ENCODE results near the gene OVCH2. TPM values are rescaled to one million over a fixed set of nuclear protein-coding genes. Genes with fewer than 3 reads are reported as not detected.

Gene OVCH2
- total RNA-seq, 2 donors from 2014 or later, result not detected

DNA sequence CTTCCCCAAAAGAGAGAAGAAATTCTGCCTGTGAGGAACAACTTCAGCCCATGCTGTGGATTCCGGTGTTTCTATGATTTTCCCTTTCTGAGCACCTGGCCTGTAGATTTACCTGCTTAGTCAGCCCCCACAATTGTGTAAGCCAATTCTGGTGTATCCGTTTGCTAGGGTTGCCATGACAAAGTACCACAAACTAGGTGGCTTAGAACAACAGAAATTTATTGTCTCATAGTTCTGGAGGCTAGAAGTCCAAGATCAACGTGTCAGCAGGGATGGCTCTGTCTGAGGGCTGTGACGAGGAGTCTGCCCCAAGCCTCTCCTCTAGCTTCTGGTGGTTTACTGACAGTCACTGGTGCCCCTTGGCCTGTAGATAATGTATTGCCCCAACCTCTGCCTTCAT is 17.0 kb downstream of the OVCH2 start:
- H3K4me3 ChIP-seq, result no peak overlapping the region
- H3K9me3 ChIP-seq, result no peaks in the 10 kb centered on the region
- WGBS, 2 donors, result 67 to 68% methylated on average over 4 of the region's 4 CpGs
- TF ChIP-seq, protein P1, sequence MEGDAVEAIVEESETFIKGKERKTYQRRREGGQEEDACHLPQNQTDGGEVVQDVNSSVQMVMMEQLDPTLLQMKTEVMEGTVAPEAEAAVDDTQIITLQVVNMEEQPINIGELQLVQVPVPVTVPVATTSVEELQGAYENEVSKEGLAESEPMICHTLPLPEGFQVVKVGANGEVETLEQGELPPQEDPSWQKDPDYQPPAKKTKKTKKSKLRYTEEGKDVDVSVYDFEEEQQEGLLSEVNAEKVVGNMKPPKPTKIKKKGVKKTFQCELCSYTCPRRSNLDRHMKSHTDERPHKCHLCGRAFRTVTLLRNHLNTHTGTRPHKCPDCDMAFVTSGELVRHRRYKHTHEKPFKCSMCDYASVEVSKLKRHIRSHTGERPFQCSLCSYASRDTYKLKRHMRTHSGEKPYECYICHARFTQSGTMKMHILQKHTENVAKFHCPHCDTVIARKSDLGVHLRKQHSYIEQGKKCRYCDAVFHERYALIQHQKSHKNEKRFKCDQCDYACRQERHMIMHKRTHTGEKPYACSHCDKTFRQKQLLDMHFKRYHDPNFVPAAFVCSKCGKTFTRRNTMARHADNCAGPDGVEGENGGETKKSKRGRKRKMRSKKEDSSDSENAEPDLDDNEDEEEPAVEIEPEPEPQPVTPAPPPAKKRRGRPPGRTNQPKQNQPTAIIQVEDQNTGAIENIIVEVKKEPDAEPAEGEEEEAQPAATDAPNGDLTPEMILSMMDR (IDR thresholded peaks at IDR 0.05), result no peak
- TF ChIP-seq POLR2A (IDR thresholded peaks at IDR 0.05), result no peak
- no peaks in the 10 kb centered on the region for H3K4me1 ChIP-seq
- ATAC-seq (no peak), DNase-seq (no peak)
- intact Hi-C loops (cut with DNase I), result no loop called here
- H3K36me3 ChIP-seq (replicated peaks in 1 of 2; ENCODE audit: insufficient read depth in 1 of 2, low read depth in 2 of 2), result no peaks in the 10 kb centered on the region
- H3K27ac ChIP-seq, result no peak overlapping the region
- no peaks in the 10 kb centered on the region for H3K27me3 ChIP-seq

DNA sequence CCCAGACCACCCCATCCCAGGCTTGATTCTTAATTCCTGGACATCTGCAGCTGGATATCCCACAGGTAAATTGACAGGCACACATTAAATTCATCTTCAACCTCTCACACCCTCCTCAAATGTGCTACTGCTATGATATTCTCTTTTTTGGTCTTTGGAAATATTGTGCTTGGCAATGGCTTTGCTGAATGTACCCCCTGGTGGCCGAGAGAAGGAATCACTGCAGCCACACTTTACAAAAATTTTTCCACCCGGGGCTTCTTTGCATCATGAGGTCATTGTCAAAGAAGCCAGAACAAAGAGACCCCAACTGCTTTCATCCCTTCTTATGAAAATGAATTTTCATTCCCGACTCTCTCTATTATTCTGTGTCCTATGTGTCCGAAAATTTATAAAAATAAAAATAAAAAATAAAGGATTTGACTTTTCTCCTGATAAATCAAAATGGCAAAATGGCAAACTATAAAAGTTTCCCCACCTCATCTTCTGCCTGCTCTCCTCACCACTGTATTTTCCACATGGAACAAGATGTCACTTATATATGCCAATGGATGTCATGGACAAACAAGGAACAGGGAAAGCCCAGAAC is 17.9 kb downstream of the OVCH2 start:
- H3K9me3 ChIP-seq, result no peaks in the 10 kb centered on the region
- DNase-seq (peak in 1 of 4 donors; percentile 19), ATAC-seq (peak; percentile 42)
- H3K36me3 ChIP-seq (replicated peaks in 1 of 2; ENCODE audit: insufficient read depth in 1 of 2, low read depth in 2 of 2), result no peaks in the 10 kb centered on the region
- intact Hi-C loops (cut with DNase I), result no loop called here
- no peaks in the 10 kb centered on the region for H3K27me3 ChIP-seq
- no peak for TF ChIP-seq POLR2A (IDR thresholded peaks at IDR 0.05)
- TF ChIP-seq, protein P1 (IDR thresholded peaks at IDR 0.05), result peak; percentile 59 to 73 (median 66)
- no peak overlapping the region for H3K4me3 ChIP-seq
- no peak overlapping the region for H3K27ac ChIP-seq
- WGBS, 2 donors, result 4 to 6% methylated on average over 4 of the region's 4 CpGs
- no peaks in the 10 kb centered on the region for H3K4me1 ChIP-seq

DNA sequence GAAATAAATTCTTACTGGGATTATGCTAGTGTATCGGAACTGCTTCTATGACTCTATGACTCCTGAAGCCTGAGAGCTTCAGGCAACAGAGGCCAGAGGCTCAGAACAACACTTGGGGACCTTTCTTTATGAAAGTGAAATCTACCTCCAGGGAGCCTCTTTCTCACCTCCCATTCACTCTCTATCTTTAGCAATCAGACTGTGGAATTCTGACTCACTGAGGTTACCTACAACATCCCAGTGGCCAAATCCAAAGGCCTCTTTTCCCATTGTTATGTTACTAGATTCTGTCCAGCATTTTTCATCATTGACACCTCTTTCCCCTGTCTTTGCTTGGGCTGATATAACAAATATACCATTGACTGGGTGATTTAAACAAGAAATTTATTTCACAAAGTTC is 18.9 kb downstream of the OVCH2 start:
- H3K4me3 ChIP-seq, result no peak overlapping the region
- WGBS, 2 donors, result 96 to 100% methylated on average over 1 of the region's 1 CpG
- ATAC-seq (no peak), DNase-seq (no peak)
- TF ChIP-seq, protein P1 (IDR thresholded peaks at IDR 0.05), result no peak
- no peak for TF ChIP-seq POLR2A (IDR thresholded peaks at IDR 0.05)
- no peak overlapping the region for H3K27ac ChIP-seq
- intact Hi-C loops (cut with DNase I), result no loop called here
- H3K4me1 ChIP-seq, result no peaks in the 10 kb centered on the region
- H3K36me3 ChIP-seq (replicated peaks in 1 of 2; ENCODE audit: insufficient read depth in 1 of 2, low read depth in 2 of 2), result no peaks in the 10 kb centered on the region
- no peaks in the 10 kb centered on the region for H3K27me3 ChIP-seq
- no peaks in the 10 kb centered on the region for H3K9me3 ChIP-seq

DNA sequence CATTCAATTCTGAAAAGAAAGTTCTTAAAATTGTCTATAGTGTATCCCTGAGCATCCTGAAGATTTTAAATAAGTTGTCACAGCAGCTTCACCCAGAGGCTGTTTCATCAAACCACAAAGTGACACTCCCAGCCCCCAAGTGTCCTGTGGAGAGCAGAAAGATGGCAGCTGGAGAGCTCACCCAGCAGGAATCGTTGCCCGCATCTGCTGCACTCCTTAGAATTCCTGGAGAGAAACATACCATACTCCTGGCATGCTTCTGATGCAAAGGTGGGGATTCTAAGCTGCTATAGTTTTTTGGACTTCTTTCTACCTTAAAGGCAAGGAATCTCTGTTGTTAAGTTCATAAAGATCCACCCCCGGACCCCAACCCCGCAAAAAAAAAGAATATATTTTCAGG is 19.5 kb downstream of the OVCH2 start:
- TF ChIP-seq, protein P1 (IDR thresholded peaks at IDR 0.05), result no peak
- TF ChIP-seq POLR2A (IDR thresholded peaks at IDR 0.05), result no peak
- 69 to 72% methylated on average over 4 of the region's 4 CpGs for WGBS, 2 donors

DNA sequence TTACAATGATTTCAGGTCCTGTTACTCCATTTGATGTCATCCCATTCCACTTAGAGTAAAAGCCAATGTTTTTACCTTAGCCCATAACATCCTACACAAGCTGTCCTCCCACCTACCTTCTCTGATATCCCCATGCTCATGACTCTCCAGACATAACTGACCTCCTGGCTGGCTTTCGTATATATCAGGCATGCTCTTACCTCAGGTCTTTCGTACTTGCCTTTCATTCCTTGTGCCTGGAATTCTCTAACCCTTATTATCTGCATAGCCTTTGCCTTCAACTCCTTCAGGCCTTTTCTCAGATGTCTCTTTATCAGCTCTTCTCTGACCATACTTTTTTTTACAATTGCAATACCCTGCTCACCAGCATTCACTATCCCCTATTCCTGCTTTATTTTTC is 22.7 kb downstream of the OVCH2 start:
- Histone ChIP-seq H3K27ac (no peak overlapping the region), H3K9me3 (no peaks in the 10 kb centered on the region), H3K36me3 (replicated peaks in 1 of 2; ENCODE audit: insufficient read depth in 1 of 2, low read depth in 2 of 2) (no peaks in the 10 kb centered on the region), H3K4me3 (no peak overlapping the region), H3K27me3 (no peaks in the 10 kb centered on the region), H3K4me1 (no peaks in the 10 kb centered on the region)
- intact Hi-C loops (cut with DNase I), result no loop called here
- WGBS, 2 donors, result 82 to 90% methylated on average over 2 of the region's 2 CpGs
- TF ChIP-seq POLR2A (IDR thresholded peaks at IDR 0.05), result no peak
- TF ChIP-seq, protein P1 (IDR thresholded peaks at IDR 0.05), result no peak
- ATAC-seq, result no peak
- no peak for DNase-seq

More for the DNA sequence above, 19.5 kb downstream of the OVCH2 start:
- Histone ChIP-seq H3K4me1 (no peaks in the 10 kb centered on the region), H3K27me3 (no peaks in the 10 kb centered on the region), H3K27ac (no peak overlapping the region), H3K36me3 (replicated peaks in 1 of 2; ENCODE audit: insufficient read depth in 1 of 2, low read depth in 2 of 2) (no peaks in the 10 kb centered on the region), H3K4me3 (no peak overlapping the region), H3K9me3 (no peaks in the 10 kb centered on the region)
- intact Hi-C loops (cut with DNase I), result no loop called here
- ATAC-seq (no peak), DNase-seq (no peak)
